Mesendoderm (in vitro differentiated cells): ENCODE measurements around the gene C5orf15.

Source experiments
- DNase-seq: peaks from one replicate; pipeline ENCODE4 v3.0.0; 2013
- H2AK5ac ChIP-seq: 2 replicates; pipeline ENCODE4 v1.6.1; 2013; ENCODE audit warnings: low read length, inconsistent platforms
- H2BK120ac ChIP-seq: 2 replicates; pipeline ENCODE4 v1.6.1; 2013; ENCODE audit warnings: low read depth, mild to moderate bottlenecking, low read length, moderate library complexity, mixed read lengths
- H2BK15ac ChIP-seq: replicated peaks from 2 replicates; pipeline ENCODE4 v1.6.1; 2013; ENCODE audit warnings: low read depth, mild to moderate bottlenecking, moderate library complexity
- H2BK5ac ChIP-seq: 2 replicates; pipeline ENCODE4 v1.6.1; 2013; ENCODE audit warnings: low read length, inconsistent platforms
- H3K18ac ChIP-seq: 2 replicates; pipeline ENCODE4 v1.6.1; 2013; ENCODE audit warnings: mild to moderate bottlenecking, low read length, mixed read lengths
- H3K23ac ChIP-seq: one replicate; pipeline ENCODE4 v1.6.1; 2013; ENCODE audit warnings: low read length
- H3K27ac ChIP-seq: 2 replicates; pipeline ENCODE4 v1.5.1; 2013; ENCODE audit warnings: low read depth, mild to moderate bottlenecking, inconsistent platforms, low read length, moderate library complexity
- H3K27me3 ChIP-seq: 2 replicates; pipeline ENCODE4 v1.6.1; 2013; ENCODE audit warnings: low read length, control low read depth, mild to moderate bottlenecking, inconsistent platforms; ENCODE audit not compliant: insufficient read depth, poor library complexity
- H3K36me3 ChIP-seq: 2 replicates; pipeline ENCODE4 v1.6.1; 2013; ENCODE audit warnings: low read length, inconsistent platforms; ENCODE audit not compliant: control insufficient read depth, insufficient read depth
- H3K4ac ChIP-seq: one replicate; pipeline ENCODE4 v1.6.1; 2013; ENCODE audit warnings: low read depth, mild to moderate bottlenecking, low read length, moderate library complexity
- H3K4me1 ChIP-seq: 2 replicates; pipeline ENCODE4 v1.6.1; 2013; ENCODE audit warnings: low read depth, low read length, inconsistent platforms; ENCODE audit not compliant: control insufficient read depth
- H3K4me2 ChIP-seq: 2 replicates; pipeline ENCODE4 v1.6.1; 2013; ENCODE audit warnings: low read length
- H3K4me3 ChIP-seq: 2 replicates; pipeline ENCODE4 v1.5.1; 2013; ENCODE audit warnings: mild to moderate bottlenecking, low read length
- H3K56ac ChIP-seq: one replicate; pipeline ENCODE4 v1.6.1; 2013; ENCODE audit warnings: low read length
- H3K79me1 ChIP-seq: 2 replicates; pipeline ENCODE4 v1.6.1; 2013; ENCODE audit warnings: low read length, inconsistent platforms
- H3K79me2 ChIP-seq: 2 replicates; pipeline ENCODE4 v1.6.1; 2013; ENCODE audit warnings: mild to moderate bottlenecking, low read length; ENCODE audit not compliant: control insufficient read depth, insufficient read depth
- H3K9ac ChIP-seq: 2 replicates; pipeline ENCODE4 v1.6.1; 2013; ENCODE audit warnings: low read length, inconsistent platforms
- H4K5ac ChIP-seq: one replicate; pipeline ENCODE4 v1.6.1; 2013; ENCODE audit warnings: low read length
- H4K8ac ChIP-seq: one replicate; pipeline ENCODE4 v1.6.1; 2013; ENCODE audit warnings: low read depth, mild to moderate bottlenecking, control low read depth, low read length, moderate library complexity
- WGBS: extraction: QIAGEN DNeasy Blood & Tissue Kit; methylation state at CpG from one replicate; pipeline ENCODE4 v1.1.7; 2013; ENCODE audit warnings: low lambda C conversion rate, missing lambda C conversion rate; ENCODE audit not compliant: insufficient coverage; ENCODE audit errors: extremely low coverage; 5-methylcytosine and 5-hydroxymethylcytosine counted together

The C5orf15 gene

GRCh38 chr5:133995883-133996563, 27.6 kb upstream of the C5orf15 start:
- H3K56ac ChIP-seq: peak overlapping the region; percentile 6
- H3K27me3 ChIP-seq: no peaks in the 10 kb centered on the region
- H3K79me1 ChIP-seq: peaks cover 21% of the 10 kb centered on the region
- H3K23ac ChIP-seq: peak overlapping the region; percentile 71
- peak overlapping the region; percentile 51 for H3K9ac ChIP-seq
- H3K36me3 ChIP-seq: peaks cover under 1% of the 10 kb centered on the region
- no peak overlapping the region for H4K8ac ChIP-seq
- H3K4me3 ChIP-seq: no peak overlapping the region
- peaks cover 93% of the 10 kb centered on the region for H3K79me2 ChIP-seq
- DNase-seq: no peak
- no peak overlapping the region for H3K27ac ChIP-seq
- no peak overlapping the region for H4K5ac ChIP-seq
- no peak overlapping the region for H2BK5ac ChIP-seq
- no CpG with 5 or more reads among the region's 7 CpGs for WGBS
- H3K4me1 ChIP-seq: peaks cover 13% of the 10 kb centered on the region
- no peak overlapping the region for H2AK5ac ChIP-seq
- H3K18ac ChIP-seq: no peak overlapping the region
- H3K4ac ChIP-seq: no peak overlapping the region
- no peak overlapping the region for H2BK15ac ChIP-seq
- H2BK120ac ChIP-seq: no peak overlapping the region
- H3K4me2 ChIP-seq: no peak overlapping the region

- DNase-seq: peak; percentile 47
- Histone ChIP-seq H2AK5ac (no peak overlapping the region), H3K79me1 (peaks cover 27% of the 10 kb centered on the region), H3K27ac (no peak overlapping the region), H3K18ac (no peak overlapping the region), H2BK5ac (no peak overlapping the region), H2BK15ac (no peak overlapping the region), H4K8ac (no peak overlapping the region), H3K4me2 (no peak overlapping the region), H3K56ac (peak overlapping the region; percentile 2), H3K4me1 (peaks cover 10% of the 10 kb centered on the region), H4K5ac (no peak overlapping the region), H3K4ac (no peak overlapping the region), H3K23ac (no peak overlapping the region), H3K27me3 (no peaks in the 10 kb centered on the region), H3K4me3 (no peak overlapping the region), H3K9ac (no peak overlapping the region), H2BK120ac (no peak overlapping the region), H3K79me2 (peaks cover 92% of the 10 kb centered on the region), H3K36me3 (peaks cover 6% of the 10 kb centered on the region)
- no CpG with 5 or more reads among the region's 8 CpGs for WGBS
Observed at GRCh38 chr5:133995341-133995740, 26.9 kb upstream of the C5orf15 start.

DNA sequence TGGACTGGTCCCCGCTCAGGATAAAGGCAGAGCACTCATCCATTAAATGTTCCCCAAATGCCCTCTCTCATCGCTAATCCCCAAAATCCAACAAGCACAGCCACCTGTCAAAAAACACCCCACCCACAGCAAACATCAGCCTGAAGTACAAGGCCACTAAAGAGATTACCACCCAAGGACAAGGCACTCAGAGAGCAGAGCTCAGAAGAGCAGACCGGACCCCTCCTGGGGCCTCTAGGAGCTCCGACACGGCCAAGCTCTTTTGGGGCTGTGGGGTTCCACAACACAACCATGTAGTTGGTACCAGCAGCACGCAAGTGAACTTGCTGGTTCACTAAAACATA, 26.5 kb upstream of the C5orf15 start:
- H4K8ac ChIP-seq: no peak overlapping the region
- H4K5ac ChIP-seq: no peak overlapping the region
- no peak overlapping the region for H3K4me3 ChIP-seq
- H3K4ac ChIP-seq: no peak overlapping the region
- H3K9ac ChIP-seq: no peak overlapping the region
- H3K18ac ChIP-seq: no peak overlapping the region
- H3K56ac ChIP-seq: no peak overlapping the region
- peaks cover 29% of the 10 kb centered on the region for H3K79me1 ChIP-seq
- no peak overlapping the region for H2AK5ac ChIP-seq
- H3K23ac ChIP-seq: no peak overlapping the region
- no peak overlapping the region for H3K4me2 ChIP-seq
- no peak overlapping the region for H2BK5ac ChIP-seq
- H3K36me3 ChIP-seq: peaks cover 10% of the 10 kb centered on the region
- no CpG with 5 or more reads among the region's 6 CpGs for WGBS
- H2BK120ac ChIP-seq: no peak overlapping the region
- peaks cover 92% of the 10 kb centered on the region for H3K79me2 ChIP-seq
- H3K27ac ChIP-seq: no peak overlapping the region
- H3K27me3 ChIP-seq: no peaks in the 10 kb centered on the region
- H2BK15ac ChIP-seq: no peak overlapping the region
- DNase-seq: no peak
- H3K4me1 ChIP-seq: peaks cover 10% of the 10 kb centered on the region

DNA sequence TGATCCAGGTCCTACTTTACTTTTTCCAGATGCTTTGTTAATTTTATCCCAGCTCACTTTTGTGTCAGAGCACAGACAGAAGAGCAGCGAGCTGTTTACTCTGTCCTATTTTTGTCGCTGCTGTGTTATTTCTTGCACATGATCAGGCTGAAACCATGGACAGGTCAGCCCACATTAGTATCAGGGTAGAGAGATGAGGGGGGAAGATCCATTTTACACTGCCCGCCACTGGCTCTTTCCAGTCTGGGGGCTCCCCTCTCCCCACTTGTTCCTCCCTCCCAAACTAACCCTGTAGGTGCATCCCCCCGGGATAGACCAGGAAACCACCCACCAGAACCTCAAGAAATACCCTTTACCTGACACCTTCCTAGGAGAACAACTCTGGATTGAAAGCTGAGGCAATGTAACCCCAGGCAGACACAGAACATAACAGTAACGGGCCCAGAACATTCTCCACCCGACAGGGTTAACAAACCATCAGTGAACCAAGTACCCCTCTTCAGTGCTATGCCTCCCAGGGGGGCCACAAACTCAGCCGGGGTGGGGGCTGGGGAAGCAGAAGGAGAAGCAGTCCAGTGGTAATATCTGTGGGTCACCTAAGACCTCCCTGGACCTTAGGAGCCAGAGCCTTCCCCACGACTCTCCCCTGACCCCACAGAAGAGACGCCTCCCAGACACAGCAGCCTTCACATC, 26.0 kb upstream of the C5orf15 start:
- Histone ChIP-seq H3K4ac (no peak overlapping the region), H3K79me2 (peaks cover 87% of the 10 kb centered on the region), H3K4me1 (peaks cover 10% of the 10 kb centered on the region), H2BK5ac (no peak overlapping the region), H3K4me2 (no peak overlapping the region), H3K23ac (no peak overlapping the region), H3K36me3 (peaks cover 10% of the 10 kb centered on the region), H3K9ac (no peak overlapping the region), H3K56ac (no peak overlapping the region), H3K18ac (no peak overlapping the region), H3K4me3 (no peak overlapping the region), H3K27ac (no peak overlapping the region), H2BK15ac (no peak overlapping the region), H2BK120ac (no peak overlapping the region), H4K5ac (no peak overlapping the region), H3K27me3 (no peaks in the 10 kb centered on the region), H3K79me1 (peaks cover 25% of the 10 kb centered on the region), H4K8ac (no peak overlapping the region), H2AK5ac (no peak overlapping the region)
- DNase-seq: no peak
- WGBS: no CpG with 5 or more reads among the region's 9 CpGs

GRCh38 chr5:133993185-133993936, 24.9 kb upstream of the C5orf15 start:
- Histone ChIP-seq H3K18ac (no peak overlapping the region), H2AK5ac (no peak overlapping the region), H2BK120ac (no peak overlapping the region), H3K36me3 (peaks cover 14% of the 10 kb centered on the region), H2BK15ac (no peak overlapping the region), H4K8ac (no peak overlapping the region), H3K27me3 (no peaks in the 10 kb centered on the region), H3K23ac (no peak overlapping the region), H3K79me2 (peaks cover 80% of the 10 kb centered on the region), H4K5ac (no peak overlapping the region), H3K4me3 (no peak overlapping the region), H3K9ac (no peak overlapping the region), H3K4ac (no peak overlapping the region), H3K4me2 (no peak overlapping the region), H3K27ac (no peak overlapping the region), H3K79me1 (peaks cover 23% of the 10 kb centered on the region), H2BK5ac (no peak overlapping the region), H3K56ac (no peak overlapping the region), H3K4me1 (peaks cover 10% of the 10 kb centered on the region)
- WGBS: no CpG with 5 or more reads among the region's 2 CpGs
- no peak for DNase-seq
